ENCODE measurements around the gene MYMX. TPM values are rescaled to one million over a fixed set of nuclear protein-coding genes. Genes with fewer than 3 reads are reported as not detected.

The MYMX gene
- not detected for total RNA-seq

GRCh38 chr6:44216677-44217331, at the start of gene MYMX:
Gene MYMX (plus strand): TSS chr6:44216926. CDS start chr6:44217472, 546 bp downstream.

DNA sequence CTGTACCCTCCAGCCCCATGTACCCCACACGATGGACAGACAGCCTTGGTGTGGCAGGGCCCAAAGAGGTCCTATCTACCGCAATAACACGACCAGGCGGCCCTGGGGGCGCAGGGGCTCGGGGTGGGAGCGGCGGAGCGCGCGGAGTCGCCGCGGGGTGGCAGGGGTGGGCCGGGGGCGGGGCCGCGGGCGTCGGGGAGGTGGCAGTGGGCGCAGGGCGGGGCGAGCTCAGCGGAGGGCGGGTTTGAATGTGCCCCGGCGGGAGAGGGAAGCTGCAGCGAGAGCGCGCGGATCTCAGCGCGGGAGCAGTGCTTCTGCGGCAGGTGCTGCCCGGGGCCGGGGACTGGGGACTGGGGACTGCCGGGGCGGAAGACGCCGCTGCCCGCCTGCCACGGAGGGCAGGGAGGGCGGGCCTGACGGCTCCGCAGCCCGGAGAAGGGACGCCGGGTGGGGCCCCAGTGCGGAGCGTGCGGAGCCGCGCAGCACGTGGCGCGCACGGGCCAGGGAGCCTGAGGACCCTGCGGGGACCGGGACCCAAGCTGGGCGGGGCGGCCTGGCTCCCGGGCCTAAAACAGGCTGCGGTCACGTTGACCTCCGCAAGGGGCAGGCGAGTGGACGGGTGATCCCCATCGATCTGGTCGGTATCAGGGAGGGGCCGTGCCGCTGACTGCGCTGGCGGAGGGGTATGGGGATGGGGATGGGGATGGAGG, 6.7 kb downstream of the MYMX start, which contains the start of gene SLC29A1:
TSS of gene SLC29A1 (plus strand) at position 277 of the 710 bp plus-strand sequence. CDS start 3,719 bp downstream, outside the sequence.

GRCh38 chr6:44246663-44247337, 30.1 kb downstream of the MYMX start, which contains the start of gene HSP90AB1:
Gene HSP90AB1 (plus strand): TSS chr6:44247101. CDS start chr6:44248630, 1,529 bp downstream.

GRCh38 chr6:44257025-44257752, 40.5 kb downstream of the MYMX start, which contains the start of gene SLC35B2:
Gene SLC35B2 (minus strand): TSS chr6:44257528. CDS start chr6:44257410, 118 bp downstream.

GRCh38 chr6:44265007-44265721, 48.4 kb downstream of the MYMX start, which contains the start of gene NFKBIE:
Gene NFKBIE (minus strand): TSS chr6:44265551. CDS start chr6:44265346, 205 bp downstream.

Other genes starting within 250 kb of the MYMX start
- gene MRPL14, start 89.5 kb upstream of the MYMX start, total RNA-seq: 10 to 100 TPM; 49.2 TPM
- gene TMEM63B, start 89.4 kb upstream of the MYMX start, total RNA-seq: 10 to 100 TPM; 15.6 to 15.8 TPM
- gene CAPN11, start 58.1 kb upstream of the MYMX start, total RNA-seq: not detected
- gene SLC29A1, start 6.7 kb downstream of the MYMX start, total RNA-seq: 10 to 100 TPM; 18.1 to 23.1 TPM
- gene HSP90AB1, start 30.2 kb downstream of the MYMX start, total RNA-seq: 100 to 1,000 TPM; 398 to 401 TPM
- 10 to 100 TPM; 32.1 to 33.1 TPM for gene SLC35B2, start 40.6 kb downstream of the MYMX start, total RNA-seq
- gene NFKBIE, start 48.6 kb downstream of the MYMX start, total RNA-seq: 10 to 100 TPM; 11.8 to 14.3 TPM
- gene TMEM151B, start 53.5 kb downstream of the MYMX start, total RNA-seq: not detected
- gene AARS2, start 96.4 kb downstream of the MYMX start, total RNA-seq: 10 to 100 TPM; 14.6 to 15.8 TPM
- not detected for gene SPATS1, start 125.7 kb downstream of the MYMX start, total RNA-seq
- 10 to 100 TPM; 21.5 to 21.8 TPM for gene CDC5L, start 170.8 kb downstream of the MYMX start, total RNA-seq